Inflammatory macrophage treated with lipopolysaccharide for 4 hours (primary cell): Measurements from ENCODE around the gene CRISPLD2.
A peak's percentile ranks its signal among the peaks of the same experiment; 100 is the strongest.
"Not testable (repeated sequence)": the region's sequence is repeated elsewhere in the genome, so short reads cannot be mapped to it uniquely, and the experiment has no call there.

ENCODE experiments used
- DNase-seq: peaks from one replicate; pipeline ENCODE4 v3.0.0-alpha.2; 2020

Gene CRISPLD2

GRCh38 chr16:84933774-84934631 lies 114.2 kb downstream of the CRISPLD2 start:
- DNase-seq = no peak

GRCh38 chr16:84937196-84938005 lies 117.6 kb downstream of the CRISPLD2 start:
- DNase-seq = no peak

- not testable (repeated sequence) for DNase-seq
Measured at GRCh38 chr16:84938616-84939015, 118.8 kb downstream of the CRISPLD2 start.

- no peak for DNase-seq
Measured at GRCh38 chr16:84940670-84941551, 121.1 kb downstream of the CRISPLD2 start.

GRCh38 chr16:84941921-84942320 lies 122.1 kb downstream of the CRISPLD2 start:
- no peak for DNase-seq

GRCh38 chr16:84942786-84943185 lies 123.0 kb downstream of the CRISPLD2 start:
- no peak for DNase-seq

GRCh38 chr16:84943620-84944019 lies 123.8 kb downstream of the CRISPLD2 start:
- DNase-seq = no peak

GRCh38 chr16:84947022-84947421 lies 127.2 kb downstream of the CRISPLD2 start:
- DNase-seq = peak; percentile 14

- DNase-seq = no peak
Measured at GRCh38 chr16:84947996-84948850, 128.4 kb downstream of the CRISPLD2 start.

GRCh38 chr16:84948851-84949610 lies 129.2 kb downstream of the CRISPLD2 start:
- no peak for DNase-seq

- DNase-seq = no peak
Measured at GRCh38 chr16:84949772-84950436, 130.1 kb downstream of the CRISPLD2 start.

GRCh38 chr16:84950906-84951305 lies 131.1 kb downstream of the CRISPLD2 start:
- peak; percentile 48 for DNase-seq

- peak; percentile 76 for DNase-seq
Measured at GRCh38 chr16:84952335-84953189, 132.8 kb downstream of the CRISPLD2 start.

- no peak for DNase-seq
Measured at GRCh38 chr16:84953190-84953746, 133.5 kb downstream of the CRISPLD2 start.

GRCh38 chr16:84955427-84955826 lies 135.6 kb downstream of the CRISPLD2 start:
- DNase-seq = no peak

GRCh38 chr16:84957192-84957591 lies 137.4 kb downstream of the CRISPLD2 start:
- no peak for DNase-seq

- DNase-seq = no peak
Measured at GRCh38 chr16:84957792-84958191, 138.0 kb downstream of the CRISPLD2 start.
